Kidney glomerular epithelial cell (primary cell): ENCODE measurements around the gene CLDND1.
"Not testable (repeated sequence)": the region's sequence is repeated elsewhere in the genome, so short reads cannot be mapped to it uniquely, and the experiment has no call there.

Source experiments
- DNase-seq: peaks from one replicate; lab custom pipeline; 2025; lab: John Stamatoyannopoulos, UW

The CLDND1 gene

GRCh38 chr3:98522544-98523281 lies at the start of gene CLDND1:
Gene CLDND1 (minus strand): TSS chr3:98522902. CDS start chr3:98521424, 1,478 bp downstream.
- DNase-seq, result peak; percentile 95

DNA sequence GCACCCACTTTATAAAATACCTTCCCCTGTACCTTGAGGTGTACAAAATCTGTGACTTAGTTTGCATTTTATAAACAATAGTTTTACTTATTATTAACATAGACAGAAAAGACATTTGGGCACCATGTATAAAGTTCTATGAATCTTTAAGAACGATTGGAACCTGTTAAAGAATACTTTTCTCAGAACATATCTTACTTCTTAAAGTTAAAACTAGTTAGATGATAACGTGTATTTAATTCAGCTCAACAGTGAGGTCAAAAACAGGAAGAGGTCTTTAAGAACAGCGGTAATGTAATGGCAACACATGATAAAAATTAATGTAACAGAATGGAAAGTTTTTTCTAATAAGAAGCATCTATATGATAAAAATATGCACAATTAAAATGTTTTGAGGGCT lies 45.7 kb upstream of the CLDND1 start:
- DNase-seq, result no peak

DNA sequence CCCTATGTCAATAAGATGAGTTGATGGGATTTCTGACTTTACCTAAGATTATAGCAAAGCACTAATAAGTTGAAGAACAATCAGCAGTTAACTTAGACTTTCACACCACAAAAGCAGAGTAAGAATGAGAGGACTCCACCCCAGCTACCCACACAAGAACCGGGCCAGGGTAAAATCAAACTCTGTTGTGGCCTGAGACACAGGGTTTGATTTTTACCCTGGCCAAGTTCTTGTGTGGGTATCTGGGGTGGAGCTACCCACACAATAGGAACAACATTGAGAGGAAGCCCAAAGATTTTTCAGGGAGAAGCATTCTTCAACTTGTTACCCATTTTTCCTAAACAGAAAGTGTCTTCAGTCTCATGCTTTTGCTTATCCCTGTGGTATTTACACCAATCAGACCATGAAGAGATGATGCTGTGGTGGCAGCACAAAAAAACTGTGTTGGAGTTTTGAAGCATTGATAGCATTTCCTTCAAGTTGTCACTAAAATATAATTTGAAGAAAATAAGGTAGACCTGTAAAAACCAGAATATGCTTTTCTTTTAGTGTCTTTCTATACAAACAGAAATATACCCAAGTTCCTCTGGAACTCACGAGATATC lies 45.1 kb upstream of the CLDND1 start:
- DNase-seq, result no peak

DNA sequence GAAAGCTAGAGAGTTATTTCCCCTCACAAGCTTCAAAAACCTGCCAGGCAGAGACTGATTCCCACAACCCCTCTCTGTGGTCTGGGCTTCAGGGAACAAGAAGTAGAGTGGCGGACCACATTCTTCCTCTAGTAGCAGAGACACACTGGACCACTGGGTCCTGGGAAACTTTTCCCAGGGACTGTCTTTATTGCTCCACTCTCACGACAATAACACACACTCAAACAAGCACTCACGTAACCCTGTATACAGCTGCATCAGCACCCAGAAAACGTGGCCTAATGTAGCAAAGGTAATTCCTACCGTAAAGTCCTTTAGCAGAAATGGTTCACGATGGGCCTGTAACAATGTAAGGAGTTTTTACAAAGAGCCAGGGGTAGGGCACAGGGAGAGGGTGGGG lies 43.1 kb upstream of the CLDND1 start:
- no peak for DNase-seq

DNA sequence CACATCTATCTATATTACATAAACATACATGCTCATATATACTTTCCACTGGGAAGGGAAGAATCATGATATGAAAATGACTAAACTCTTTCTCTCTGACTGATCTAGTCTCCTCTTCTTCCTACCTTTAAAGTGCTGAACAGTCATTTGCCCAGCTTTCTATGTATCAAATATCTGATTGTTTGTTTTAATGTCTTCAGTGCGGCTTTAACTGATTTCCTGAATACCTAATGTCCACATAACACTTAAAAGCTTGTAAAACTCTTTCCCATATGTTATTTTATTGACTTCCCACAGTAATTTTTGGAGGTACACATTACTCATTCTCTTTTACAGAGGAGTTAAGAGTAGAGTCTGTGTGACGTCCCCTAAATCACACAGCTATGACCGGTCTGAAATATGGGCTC lies 42.5 kb upstream of the CLDND1 start:
- DNase-seq, result no peak

DNA sequence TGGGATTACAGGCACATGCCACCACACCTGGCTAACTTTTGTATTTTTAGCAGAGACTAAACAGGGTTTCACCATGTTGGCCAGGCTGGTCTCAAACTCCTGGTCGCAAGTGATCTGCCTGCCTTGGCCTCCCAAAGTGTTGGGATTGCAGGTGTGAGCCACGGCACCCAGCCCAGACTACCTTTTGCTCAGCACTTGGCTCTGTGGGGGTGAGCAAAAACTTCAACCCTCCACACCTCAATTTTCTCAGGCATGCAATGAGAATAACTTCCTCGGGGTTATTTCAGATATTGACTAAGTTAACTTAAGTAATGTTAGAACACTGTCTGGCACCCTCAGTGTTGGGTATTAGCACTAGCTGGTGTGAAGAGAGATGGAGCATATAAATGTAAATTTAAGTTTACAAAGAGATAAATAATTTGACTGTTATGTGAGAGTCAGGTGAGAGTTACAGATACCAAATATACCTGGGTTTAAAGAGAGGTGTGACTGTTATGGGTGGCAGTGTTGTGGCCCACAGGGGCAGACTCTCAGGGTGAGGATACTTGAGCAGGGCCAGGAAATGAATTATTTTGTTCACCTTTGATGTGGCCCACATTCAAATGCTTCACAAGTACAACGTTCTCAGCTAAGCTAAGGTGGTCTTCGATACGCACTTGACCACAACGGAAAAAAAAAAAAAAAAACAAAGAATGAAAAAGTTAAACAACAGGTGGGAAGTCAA lies 41.7 kb upstream of the CLDND1 start:
- DNase-seq, result no peak

DNA sequence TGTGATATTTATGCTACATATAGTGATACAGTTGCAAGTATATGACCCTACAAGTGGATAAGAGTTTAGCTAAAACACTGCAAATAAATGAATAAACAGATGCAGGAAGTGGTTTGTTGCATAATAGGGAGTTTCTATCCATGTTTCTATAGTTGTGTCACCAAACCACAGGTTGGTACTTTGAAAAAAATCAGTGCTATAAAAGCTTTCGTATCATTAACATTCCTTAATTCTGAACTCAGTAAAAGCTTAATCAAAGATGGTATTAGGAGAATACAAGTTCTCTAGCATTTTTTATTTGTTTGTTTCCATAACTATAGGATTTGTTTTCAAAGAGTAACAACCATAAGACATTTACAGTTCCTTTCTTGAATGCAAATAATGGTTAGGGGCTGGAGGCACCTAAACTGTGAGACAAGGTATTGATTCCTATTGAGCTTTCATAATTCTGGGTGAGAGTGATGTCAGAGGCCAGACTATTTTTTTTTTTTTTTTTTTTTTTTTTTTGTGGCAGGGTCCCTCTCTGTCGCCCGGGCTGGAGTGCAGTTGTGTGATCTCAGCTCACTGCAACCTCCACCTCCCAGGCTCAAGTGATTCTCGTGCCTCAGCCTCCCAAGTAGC lies 41.1 kb upstream of the CLDND1 start:
- DNase-seq, result peak; percentile 52

DNA sequence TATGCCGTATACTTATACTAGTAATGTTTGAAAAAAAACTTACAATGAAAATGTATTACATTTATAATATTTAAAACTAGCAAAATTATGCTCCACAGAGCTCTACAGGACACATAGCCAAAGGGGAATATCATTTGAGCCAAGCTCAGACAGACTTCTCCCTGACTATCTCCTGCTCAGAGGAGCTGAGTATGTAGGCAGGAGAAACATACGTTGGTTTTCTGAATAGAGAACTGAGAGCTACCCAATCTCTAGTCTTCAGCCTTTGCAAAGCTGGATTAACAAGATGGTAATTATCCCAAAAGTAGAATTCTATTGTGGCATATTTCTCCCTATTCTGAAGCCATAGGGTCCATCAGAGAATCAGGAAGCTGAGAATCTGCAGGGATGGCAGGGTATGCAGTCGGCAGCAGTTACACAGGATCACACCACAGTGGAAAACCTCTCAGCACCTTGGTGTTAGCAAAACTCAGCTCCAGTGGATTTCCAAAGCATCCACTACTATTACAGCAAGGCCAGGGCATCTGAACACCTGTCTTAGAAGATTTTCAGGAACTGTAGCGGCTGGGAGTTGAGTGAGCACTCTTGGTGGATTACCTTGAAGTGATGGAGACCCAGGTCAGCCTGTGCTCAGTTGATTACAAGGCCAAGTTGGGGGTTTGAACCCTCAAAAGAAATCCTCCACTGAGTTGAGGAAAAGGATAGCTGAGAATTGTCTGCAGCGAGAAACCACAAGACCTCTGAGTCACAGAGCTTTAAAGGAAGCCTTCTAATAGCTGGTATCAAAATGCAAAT lies 39.2 kb upstream of the CLDND1 start:
- no peak for DNase-seq

DNA sequence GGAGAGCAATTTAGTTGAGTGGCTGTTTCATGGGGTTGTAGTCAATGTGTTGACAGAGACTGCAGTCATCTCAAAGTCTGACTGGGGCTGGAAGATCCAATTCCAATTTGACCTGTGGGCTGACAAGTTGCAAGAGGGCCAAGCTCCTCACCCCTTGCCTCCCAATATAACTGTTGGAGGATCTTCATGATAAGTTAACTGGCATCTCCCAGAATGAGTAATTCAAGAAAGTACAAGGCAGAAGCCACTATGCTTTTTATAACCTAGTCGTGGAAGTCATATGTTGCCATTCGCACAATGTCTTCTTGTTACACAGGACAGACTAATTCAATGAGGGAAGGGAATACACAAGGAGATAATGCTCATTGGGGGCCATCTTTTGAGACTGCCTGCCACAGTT lies 38.2 kb upstream of the CLDND1 start:
- no peak for DNase-seq

GRCh38 chr3:98559769-98560168 lies 37.1 kb upstream of the CLDND1 start:
- not testable (repeated sequence) for DNase-seq

DNA sequence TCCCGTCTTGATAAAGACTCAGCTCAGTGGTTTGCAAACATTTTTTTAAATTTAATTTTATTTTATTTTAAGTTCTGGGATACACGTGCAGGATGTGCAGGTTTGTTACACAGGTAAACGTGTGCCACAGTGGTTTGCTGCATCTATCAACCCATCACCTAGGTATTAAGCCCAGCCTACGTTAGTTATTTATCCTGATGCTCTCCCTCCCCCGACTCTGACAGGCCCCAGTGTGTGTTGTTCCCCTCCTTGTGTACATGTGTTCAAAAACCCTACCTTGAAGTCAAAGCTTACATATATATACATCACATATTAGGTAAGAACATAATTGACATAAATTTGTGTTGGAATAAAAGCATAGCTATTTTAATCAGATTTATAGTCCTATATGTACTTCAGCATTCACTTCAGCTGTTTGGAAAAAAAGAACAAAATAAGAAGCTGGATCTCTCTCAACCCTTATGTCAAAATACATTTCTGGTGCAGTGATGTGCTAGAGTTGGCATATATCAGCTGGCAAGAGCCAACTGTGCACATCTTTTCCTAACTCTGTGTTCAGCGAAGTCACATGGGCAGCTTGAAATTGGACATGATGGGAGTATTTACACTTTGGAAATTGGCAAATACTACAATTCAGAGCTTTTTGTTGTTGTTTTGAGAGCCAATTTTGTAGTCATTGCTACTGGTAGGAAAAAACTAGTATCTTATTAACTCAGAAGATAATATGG lies 35.6 kb upstream of the CLDND1 start:
- no peak for DNase-seq

DNA sequence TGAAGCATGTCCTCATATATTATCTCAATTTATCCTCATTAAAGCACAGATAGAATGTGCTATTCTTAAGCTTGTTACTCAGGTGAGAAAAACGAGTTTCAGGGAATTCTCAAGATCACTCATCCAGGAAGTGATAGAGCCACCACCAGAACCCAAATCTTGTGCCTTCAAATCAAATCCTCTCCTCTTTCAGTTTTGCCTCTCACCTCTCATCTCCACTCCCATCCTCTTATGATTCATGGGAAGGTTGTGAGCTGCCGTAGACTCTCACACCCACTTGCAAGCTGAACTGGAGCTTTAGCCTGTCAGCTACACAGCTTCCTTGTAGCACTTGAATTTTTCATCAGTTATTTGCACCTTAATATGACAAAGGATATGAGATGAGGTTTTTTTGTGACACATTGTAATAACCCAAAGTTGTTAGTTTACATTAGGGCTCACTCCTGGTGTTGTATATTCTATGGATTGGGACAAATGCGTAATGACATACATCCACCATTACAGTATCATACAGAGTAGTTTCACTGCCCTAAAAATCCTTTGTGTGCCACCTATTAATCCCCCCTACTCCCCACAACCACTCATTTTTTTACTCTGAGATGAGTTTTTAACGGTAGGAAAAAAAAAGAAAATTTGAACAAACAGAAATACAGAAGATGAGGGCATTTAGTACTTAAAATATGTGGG lies 34.8 kb upstream of the CLDND1 start:
- no peak for DNase-seq

DNA sequence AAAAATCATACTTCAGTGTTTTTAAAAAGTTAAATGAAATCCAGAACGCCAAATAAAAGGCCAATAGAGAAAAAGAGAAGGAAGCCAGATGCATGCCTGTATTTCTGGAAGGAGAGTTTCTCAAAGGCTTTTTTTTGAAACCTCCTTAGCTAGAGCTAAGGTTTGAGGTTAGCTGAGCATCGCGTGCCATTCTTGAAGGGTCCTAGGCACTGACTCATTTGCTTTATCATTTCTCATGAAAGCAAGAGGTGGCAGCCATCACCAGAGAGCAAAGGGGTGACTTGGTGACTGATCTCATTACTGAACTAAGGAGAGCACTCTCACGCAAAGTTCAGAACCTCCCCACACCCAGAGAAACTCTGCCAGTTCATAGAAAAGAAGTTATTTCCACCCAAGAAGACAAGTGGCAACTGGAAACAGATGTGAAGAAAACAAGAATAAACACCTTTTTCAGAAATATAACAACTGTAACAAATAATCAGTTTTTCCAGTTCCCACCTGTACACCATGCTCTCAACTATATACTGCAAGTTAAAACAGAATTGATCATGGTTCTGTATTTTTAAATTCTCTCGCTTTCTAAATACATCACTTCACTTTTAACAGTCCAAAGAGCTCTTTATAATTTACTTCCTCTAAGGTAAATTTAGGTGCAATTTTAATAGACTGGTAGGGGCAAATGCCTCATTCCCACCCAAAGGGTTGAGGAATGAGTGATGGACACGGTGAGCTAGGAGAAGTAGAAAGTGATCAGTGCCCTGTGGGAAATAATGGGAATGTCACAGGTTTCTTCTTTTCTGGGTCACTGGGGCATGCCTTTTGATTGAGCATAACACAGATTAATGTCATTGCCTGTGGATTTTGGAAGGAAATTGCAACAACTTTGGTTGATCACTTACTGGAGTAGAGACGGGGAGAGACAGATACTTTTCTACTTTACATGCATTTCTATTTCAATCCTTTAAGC lies 33.7 kb upstream of the CLDND1 start:
- no peak for DNase-seq

- DNase-seq, result no peak
Measured at GRCh38 chr3:98555025-98555379, 32.3 kb upstream of the CLDND1 start.

DNA sequence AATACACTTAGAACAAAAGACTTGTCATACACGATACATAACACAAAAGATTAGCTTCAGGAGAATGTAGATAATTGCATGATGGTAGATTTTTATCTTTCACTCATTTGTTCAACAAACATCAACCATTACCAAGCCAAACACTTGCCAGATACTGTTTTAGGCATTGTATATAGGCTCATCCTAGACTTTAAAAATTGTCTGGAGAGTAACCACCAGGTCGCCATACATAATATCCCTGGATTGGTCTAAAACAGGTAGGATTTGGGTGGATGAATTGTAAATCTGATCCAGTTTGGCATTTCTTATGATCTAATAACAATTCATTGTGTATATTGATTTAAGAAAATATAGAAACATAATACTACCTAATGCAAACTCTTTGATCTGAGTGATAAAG lies 31.9 kb upstream of the CLDND1 start:
- DNase-seq, result no peak

DNA sequence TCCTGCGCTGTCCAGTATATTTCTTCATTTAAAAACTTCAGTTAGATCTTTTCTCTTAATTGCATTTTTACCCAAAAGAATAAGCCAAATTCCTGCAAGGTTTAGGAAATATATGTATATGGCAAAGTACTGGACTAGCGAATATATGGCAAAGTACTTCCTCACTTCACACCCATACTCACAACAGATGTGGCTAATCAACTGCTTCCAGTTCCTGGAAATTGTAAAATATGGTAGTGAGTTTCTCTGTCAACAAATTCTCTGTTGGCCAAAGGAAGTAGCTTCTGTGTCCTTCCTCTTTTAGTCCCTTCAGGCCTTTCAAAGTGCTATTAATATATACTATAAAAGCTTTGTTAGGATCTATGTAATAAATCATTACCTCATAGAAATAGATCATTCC lies 31.1 kb upstream of the CLDND1 start:
- DNase-seq, result no peak

- no peak for DNase-seq
Measured at GRCh38 chr3:98553021-98553563, 30.4 kb upstream of the CLDND1 start.

GRCh38 chr3:98552232-98553020 lies 29.7 kb upstream of the CLDND1 start:
- DNase-seq, result no peak
